H9 (cell line): ENCODE data around the gene ADNP2. TPM values are rescaled to one million over a fixed set of nuclear protein-coding genes. Genes with fewer than 3 reads are reported as not detected.

Experiments
- DNase-seq: peaks from one replicate; pipeline ENCODE4 v3.0.0-alpha.2; 2017
- H2AFZ ChIP-seq: one replicate; pipeline ENCODE4 v1.6.1; 2013; ENCODE audit warnings: mild to moderate bottlenecking, low read length, control low read depth, moderate library complexity
- H2AK5ac ChIP-seq: 2 replicates; pipeline ENCODE4 v1.6.1; 2013; ENCODE audit warnings: low read length, control low read depth, mixed read lengths; ENCODE audit not compliant: insufficient read length
- H2BK120ac ChIP-seq: one replicate; pipeline ENCODE4 v1.6.1; 2013; ENCODE audit warnings: low read depth, mild to moderate bottlenecking, low read length, control low read depth, inconsistent platforms; ENCODE audit not compliant: poor library complexity, severe bottlenecking
- H2BK12ac ChIP-seq: 2 replicates; pipeline ENCODE4 v1.6.1; 2013; ENCODE audit warnings: low read length, control low read depth, mixed read lengths, low read depth; ENCODE audit not compliant: insufficient read length
- H2BK15ac ChIP-seq: 2 replicates; pipeline ENCODE4 v1.6.1; 2013; ENCODE audit warnings: low read depth, low read length, control low read depth
- H2BK20ac ChIP-seq: one replicate; pipeline ENCODE4 v1.6.1; 2013; ENCODE audit warnings: low read depth, mild to moderate bottlenecking, low read length, control low read depth, inconsistent platforms; ENCODE audit not compliant: poor library complexity, severe bottlenecking
- H2BK5ac ChIP-seq: 2 replicates; pipeline ENCODE4 v1.6.1; 2013; ENCODE audit warnings: low read length, control low read depth, mixed read lengths; ENCODE audit not compliant: insufficient read length
- H3K14ac ChIP-seq: 2 replicates; pipeline ENCODE4 v1.6.1; 2013; ENCODE audit warnings: low read length, control low read depth; ENCODE audit not compliant: insufficient read depth
- H3K18ac ChIP-seq: 2 replicates; pipeline ENCODE4 v1.6.1; 2013; ENCODE audit warnings: low read depth, mild to moderate bottlenecking, mixed read lengths, low read length, control low read depth; ENCODE audit not compliant: insufficient read length
- H3K23ac ChIP-seq: 2 replicates; pipeline ENCODE4 v1.6.1; 2013; ENCODE audit warnings: low read length, control low read depth, mixed read lengths, low read depth; ENCODE audit not compliant: insufficient read length
- H3K23me2 ChIP-seq: 2 replicates; pipeline ENCODE4 v1.6.1; 2013; ENCODE audit warnings: low read depth, mild to moderate bottlenecking, mixed read lengths, low read length, control low read depth; ENCODE audit not compliant: insufficient read length, poor library complexity, severe bottlenecking
- H3K27ac ChIP-seq: 2 replicates; pipeline ENCODE4 v1.5.1; 2013; ENCODE audit warnings: low read length, control low read depth, mixed read lengths, low read depth; ENCODE audit not compliant: insufficient read length
- H3K27me3 ChIP-seq: 2 replicates; pipeline ENCODE4 v1.6.1; 2013; ENCODE audit warnings: low read length, control low read depth, inconsistent platforms; ENCODE audit not compliant: insufficient read depth
- H3K4ac ChIP-seq: 2 replicates; pipeline ENCODE4 v1.6.1; 2013; ENCODE audit warnings: low read depth, mild to moderate bottlenecking, control low read depth, inconsistent platforms, low read length, moderate library complexity
- H3K4me1 ChIP-seq: 2 replicates; pipeline ENCODE4 v1.6.1; 2013; ENCODE audit warnings: low read length, control low read depth, inconsistent platforms; ENCODE audit not compliant: insufficient read depth
- H3K4me2 ChIP-seq: 2 replicates; pipeline ENCODE4 v1.6.1; 2013; ENCODE audit warnings: low read length, control low read depth, mixed read lengths; ENCODE audit not compliant: insufficient read length, insufficient read depth
- H3K56ac ChIP-seq: 2 replicates; pipeline ENCODE4 v1.6.1; 2013; ENCODE audit warnings: low read depth, mild to moderate bottlenecking, mixed read lengths, low read length, control low read depth; ENCODE audit not compliant: insufficient read length
- H3K79me1 ChIP-seq: 2 replicates; pipeline ENCODE4 v1.6.1; 2013; ENCODE audit warnings: low read depth, mild to moderate bottlenecking, moderate library complexity, low read length, control low read depth, inconsistent platforms; ENCODE audit not compliant: insufficient read depth, poor library complexity, severe bottlenecking
- H3K79me2 ChIP-seq: 2 replicates; pipeline ENCODE4 v1.6.1; 2013; ENCODE audit warnings: low read length, control low read depth, inconsistent platforms; ENCODE audit not compliant: insufficient read depth
- H3K9ac ChIP-seq: 2 replicates; pipeline ENCODE4 v1.6.1; 2013; ENCODE audit warnings: low read length, control low read depth, mixed read lengths; ENCODE audit not compliant: insufficient read length; ENCODE audit errors: extremely low read depth
- H3K9me3 ChIP-seq: one replicate; pipeline ENCODE4 v1.6.1; 2013; ENCODE audit warnings: low read depth, low read length, inconsistent platforms; ENCODE audit not compliant: control insufficient read depth
- H3T11ph ChIP-seq: one replicate; pipeline ENCODE4 v1.6.1; 2013; ENCODE audit warnings: mild to moderate bottlenecking, low read length, control low read depth, inconsistent platforms
- H4K20me1 ChIP-seq: one replicate; pipeline ENCODE4 v1.6.1; 2013; ENCODE audit not compliant: control insufficient read depth, insufficient read length, insufficient read depth
- H4K5ac ChIP-seq: 2 replicates; pipeline ENCODE4 v1.6.1; 2013; ENCODE audit warnings: low read depth, mild to moderate bottlenecking, mixed read lengths, low read length, control low read depth; ENCODE audit not compliant: insufficient read length
- H4K8ac ChIP-seq: replicated peaks from 2 replicates; pipeline ENCODE4 v1.6.1; 2013; ENCODE audit warnings: low read length, control low read depth, mixed read lengths, low read depth; ENCODE audit not compliant: insufficient read length
- H4K91ac ChIP-seq: 2 replicates; pipeline ENCODE4 v1.6.1; 2013; ENCODE audit warnings: low read depth, mild to moderate bottlenecking, moderate library complexity, mixed read lengths, low read length, control low read depth; ENCODE audit not compliant: insufficient read length
- H3K27ac Mint-ChIP-seq, 3 experiments: 2 replicates in 2 of 3; 3 replicates in 1 of 3; pipeline ENCODE4 v1.8.0; 2020 to 2021; ENCODE audit warnings: mixed read lengths in 3 of 3, mild to moderate bottlenecking in 1 of 3, moderate library complexity in 1 of 3
- H3K27me3 Mint-ChIP-seq: 2 replicates; pipeline ENCODE4 v1.8.0; 2021; ENCODE audit warnings: low read depth, mild to moderate bottlenecking, moderate library complexity, mixed read lengths
- H3K36me3 Mint-ChIP-seq, 3 experiments: 2 replicates in 2 of 3; 3 replicates in 1 of 3; pipeline ENCODE4 v1.8.0; 2020 to 2021; ENCODE audit warnings: low read depth in 3 of 3, mixed read lengths in 3 of 3; ENCODE audit not compliant: insufficient read depth in 1 of 3
- H3K4me1 Mint-ChIP-seq, 2 experiments: 2 replicates each; pipeline ENCODE4 v1.8.0; 2020; ENCODE audit warnings: mixed read lengths in 2 of 2
- H3K4me3 Mint-ChIP-seq, 2 experiments: 2 replicates in 1 of 2; 3 replicates in 1 of 2; pipeline ENCODE4 v1.8.0; 2020 to 2021; ENCODE audit warnings: mild to moderate bottlenecking in 2 of 2, mixed read lengths in 2 of 2, moderate library complexity in 1 of 2
- H3K9me3 Mint-ChIP-seq, 2 experiments: 2 replicates in 1 of 2; 3 replicates in 1 of 2; pipeline ENCODE4 v1.8.0; 2020; ENCODE audit warnings: mild to moderate bottlenecking in 2 of 2, mixed read lengths in 2 of 2, moderate library complexity in 1 of 2
- WGBS: extraction: QIAGEN DNeasy Blood & Tissue Kit; methylation state at CpG from one replicate; pipeline ENCODE4 v1.1.7; 2013; ENCODE audit warnings: missing lambda C conversion rate, low lambda C conversion rate, mixed read lengths; ENCODE audit not compliant: insufficient read length; ENCODE audit errors: extremely low coverage; 5-methylcytosine and 5-hydroxymethylcytosine counted together
- total RNA-seq: library from RNA; stranded (reverse); gene quantifications from 2 replicates; pipeline ENCODE4 v1.2.1, GENCODE V29; 2021
- TF ChIP-seq, protein P1 (sequence below): fragments of 200-600 bp; sonication (generic); conservative IDR thresholded peaks from 3 replicates; pipeline ENCODE4 v1.8.0; 2021; ENCODE audit warnings: antibody characterized with exemption, mild to moderate bottlenecking

The ADNP2 gene
- total RNA-seq, 1 experiment from 2014 or later = 53.5 TPM

DNA sequence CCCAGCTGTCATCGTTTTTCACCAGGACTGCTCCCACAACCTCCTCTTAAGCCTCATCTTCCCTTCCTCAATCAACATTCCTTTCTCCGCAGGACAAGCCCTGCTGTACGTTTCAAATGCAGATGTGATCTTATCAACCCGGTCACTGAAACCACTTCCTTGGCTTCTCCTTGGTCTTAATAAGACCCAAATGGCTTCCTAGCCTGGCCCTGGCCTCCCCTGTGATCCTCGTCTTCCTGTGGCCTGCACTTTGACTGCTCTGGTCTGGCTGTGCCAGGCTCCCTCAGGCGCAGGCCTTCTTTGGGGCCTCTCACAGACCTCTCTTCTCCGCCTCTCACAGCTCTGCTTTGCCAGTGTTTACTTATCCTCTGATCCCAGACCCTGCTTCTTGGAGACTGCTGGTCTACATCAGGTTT lies 4.7 kb upstream of the ADNP2 start:
- no peak overlapping the region for H2BK12ac ChIP-seq
- H3K27me3 Mint-ChIP-seq = no peaks in the 10 kb centered on the region
- H3K27ac Mint-ChIP-seq = peak overlapping the region; percentile 68 to 96 (median 93)
- H3K4ac ChIP-seq = no peak overlapping the region
- H4K5ac ChIP-seq = no peak overlapping the region
- peaks cover 50 to 51% of the 10 kb centered on the region in 2 experiments for H3K4me1 Mint-ChIP-seq
- H3K79me2 ChIP-seq = no peaks in the 10 kb centered on the region
- peak overlapping the region; percentile 58 for H3K18ac ChIP-seq
- H3K23me2 ChIP-seq = no peaks in the 10 kb centered on the region
- no peak overlapping the region for H3K56ac ChIP-seq
- no peaks in the 10 kb centered on the region for H3K79me1 ChIP-seq
- peaks cover 0 to 6% (median 5%) of the 10 kb centered on the region in 3 experiments; a peak in 2 of 7 replicates for H3K36me3 Mint-ChIP-seq
- H4K20me1 ChIP-seq = no peaks in the 10 kb centered on the region
- no peak overlapping the region for H3K23ac ChIP-seq
- H3K27me3 ChIP-seq = no peaks in the 10 kb centered on the region
- peaks cover 3 to 6% of the 10 kb centered on the region in 2 experiments; a peak in 3 of 5 replicates for H3K9me3 Mint-ChIP-seq
- H2BK120ac ChIP-seq = no peak overlapping the region
- H4K91ac ChIP-seq = no peak overlapping the region
- H4K8ac ChIP-seq = no peak overlapping the region
- H2AK5ac ChIP-seq = no peak overlapping the region
- no peak overlapping the region for H3T11ph ChIP-seq
- no peak overlapping the region for H2BK5ac ChIP-seq
- H3K9me3 ChIP-seq = no peaks in the 10 kb centered on the region
- peak overlapping the region; percentile 1 to 67; a peak in 4 of 5 replicates for H3K4me3 Mint-ChIP-seq
- H3K4me2 ChIP-seq = no peak overlapping the region
- H3K9ac ChIP-seq = no peak overlapping the region
- H3K4me1 ChIP-seq = peaks cover 12% of the 10 kb centered on the region; the same call in 1 of the 2 replicates
- peak overlapping the region; percentile 56; the same call in 1 of the 2 replicates for H3K14ac ChIP-seq
- H2BK15ac ChIP-seq = no peak overlapping the region
- no CpG with 5 or more reads among the region's 7 CpGs for WGBS
- TF ChIP-seq, protein P1, sequence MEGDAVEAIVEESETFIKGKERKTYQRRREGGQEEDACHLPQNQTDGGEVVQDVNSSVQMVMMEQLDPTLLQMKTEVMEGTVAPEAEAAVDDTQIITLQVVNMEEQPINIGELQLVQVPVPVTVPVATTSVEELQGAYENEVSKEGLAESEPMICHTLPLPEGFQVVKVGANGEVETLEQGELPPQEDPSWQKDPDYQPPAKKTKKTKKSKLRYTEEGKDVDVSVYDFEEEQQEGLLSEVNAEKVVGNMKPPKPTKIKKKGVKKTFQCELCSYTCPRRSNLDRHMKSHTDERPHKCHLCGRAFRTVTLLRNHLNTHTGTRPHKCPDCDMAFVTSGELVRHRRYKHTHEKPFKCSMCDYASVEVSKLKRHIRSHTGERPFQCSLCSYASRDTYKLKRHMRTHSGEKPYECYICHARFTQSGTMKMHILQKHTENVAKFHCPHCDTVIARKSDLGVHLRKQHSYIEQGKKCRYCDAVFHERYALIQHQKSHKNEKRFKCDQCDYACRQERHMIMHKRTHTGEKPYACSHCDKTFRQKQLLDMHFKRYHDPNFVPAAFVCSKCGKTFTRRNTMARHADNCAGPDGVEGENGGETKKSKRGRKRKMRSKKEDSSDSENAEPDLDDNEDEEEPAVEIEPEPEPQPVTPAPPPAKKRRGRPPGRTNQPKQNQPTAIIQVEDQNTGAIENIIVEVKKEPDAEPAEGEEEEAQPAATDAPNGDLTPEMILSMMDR = no peak
- DNase-seq = peak; percentile 48
- H2AFZ ChIP-seq = no peak overlapping the region
- H2BK20ac ChIP-seq = no peak overlapping the region
- no peak overlapping the region for H3K27ac ChIP-seq
